GM23248 (cell line): Measurements from ENCODE around the gene RAB6A.

ENCODE experiments used
- EZH2 ChIP-seq: fragments of 200-600 bp; sonication (generic); IDR thresholded peaks from 2 replicates; pipeline ENCODE4 v1.6.1; 2018; ENCODE audit warnings: antibody characterized with exemption, mild to moderate bottlenecking; ENCODE audit not compliant: insufficient read depth, poor library complexity, severe bottlenecking
- EZH2phosphoT487 ChIP-seq: fragments of 200-600 bp; sonication (generic); IDR thresholded peaks from 2 replicates; pipeline ENCODE4 v1.6.1; 2018; ENCODE audit warnings: antibody characterized with exemption, moderate library complexity, mild to moderate bottlenecking, low read depth; ENCODE audit not compliant: insufficient read depth

DNA sequence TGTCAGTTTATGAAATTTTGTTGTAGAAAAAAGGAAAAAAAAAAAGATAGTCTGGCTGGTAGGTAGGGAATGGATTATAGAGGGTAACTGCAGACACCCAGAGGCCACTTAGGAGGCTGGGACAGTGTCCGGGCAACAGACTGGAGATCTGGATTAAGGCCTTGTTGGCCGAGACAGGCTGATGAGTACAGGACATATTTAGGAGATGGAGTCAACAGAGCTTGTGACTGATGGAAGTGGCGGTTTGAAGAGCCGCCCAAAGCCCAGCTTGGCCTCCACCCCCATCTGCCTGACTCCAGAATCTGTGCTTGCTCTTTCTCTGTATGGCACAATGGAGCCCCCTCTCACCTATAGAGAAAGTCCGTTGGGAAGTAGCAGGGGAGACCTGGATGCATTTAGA lies 106.9 kb downstream of the RAB6A start:
- no peak for TF ChIP-seq EZH2
- TF ChIP-seq EZH2phosphoT487 = no peak
